KOPT-K1 (cell line): ENCODE results near the gene ARAP3.
A peak's percentile ranks its signal among the peaks of the same experiment; 100 is the strongest.

Source experiments
- H3K27ac ChIP-seq: fragments of 200-600 bp; sonication (generic); 2 replicates; pipeline ENCODE4 v1.5.1; 2016; ENCODE audit warnings: antibody characterized with exemption, mild to moderate bottlenecking, low read depth, low read length; ENCODE audit not compliant: poor library complexity, severe bottlenecking
- H3K36me3 ChIP-seq: fragments of 200-600 bp; sonication (generic); 2 replicates; pipeline ENCODE4 v1.5.1; 2017; ENCODE audit warnings: antibody characterized with exemption, mild to moderate bottlenecking, low read length, moderate library complexity; ENCODE audit not compliant: insufficient read depth
- H3K9me3 ChIP-seq: fragments of 200-600 bp; sonication (generic); 2 replicates; pipeline ENCODE4 v1.5.1; 2017; ENCODE audit warnings: antibody characterized with exemption, low read length, mild to moderate bottlenecking; ENCODE audit not compliant: insufficient read depth, poor library complexity, severe bottlenecking

Gene ARAP3

GRCh38 chr5:141634720-141635119 lies 47.3 kb downstream of the ARAP3 start:
- Histone ChIP-seq H3K27ac (no peak overlapping the region), H3K36me3 (peaks cover 42% of the 10 kb centered on the region), H3K9me3 (no peaks in the 10 kb centered on the region)

DNA sequence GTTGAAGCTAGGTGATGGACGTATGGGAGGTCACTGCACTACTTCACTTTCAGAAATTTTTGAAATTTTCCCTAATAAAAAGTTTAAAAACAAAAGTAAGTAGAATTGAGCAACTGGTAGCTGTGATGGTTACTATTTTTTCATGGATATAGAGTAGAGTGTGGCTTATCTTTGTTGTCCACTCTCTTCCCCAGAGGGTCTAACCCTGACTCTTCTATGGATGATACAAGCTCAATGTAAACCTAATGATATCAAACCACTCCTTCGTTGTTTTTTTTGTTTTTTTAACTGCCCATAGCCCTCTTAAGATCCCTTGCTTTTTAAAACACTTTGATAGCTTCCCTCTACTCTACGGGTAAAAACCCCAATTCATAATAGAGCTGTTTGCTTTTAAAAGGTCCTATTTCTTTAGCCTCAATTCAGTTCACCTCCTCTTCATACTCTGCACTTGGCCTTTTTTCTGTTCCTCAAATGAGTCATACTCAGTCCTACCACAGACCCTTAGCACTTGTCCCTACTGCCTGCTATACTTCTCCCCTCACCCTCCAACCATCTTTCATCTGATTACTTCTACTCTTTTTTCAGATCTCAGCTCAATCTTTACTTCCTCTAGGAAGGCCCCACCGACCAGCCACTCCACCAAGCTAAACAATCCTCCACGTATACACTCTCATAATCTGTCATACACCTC lies 48.0 kb downstream of the ARAP3 start:
- peaks cover 49% of the 10 kb centered on the region for H3K36me3 ChIP-seq
- H3K27ac ChIP-seq: no peak overlapping the region

DNA sequence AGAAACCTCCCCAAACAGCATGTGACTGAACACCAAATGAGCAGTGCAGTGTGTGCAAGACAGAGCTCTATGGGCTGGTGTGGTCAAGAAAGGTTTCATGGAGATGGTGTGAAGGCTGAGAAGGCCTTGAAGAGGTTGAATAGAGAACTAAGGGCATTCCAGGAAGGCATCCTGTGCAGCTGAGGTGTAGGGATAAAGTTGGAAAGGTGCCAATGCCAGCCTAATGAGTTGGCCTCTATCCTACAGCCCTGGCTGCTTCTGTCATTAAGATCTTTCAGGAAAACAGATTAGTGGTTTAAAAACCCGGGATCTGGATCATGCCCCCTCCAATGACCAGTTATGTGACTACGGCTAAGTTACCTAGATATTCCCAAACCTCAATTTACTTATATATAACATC lies 49.4 kb downstream of the ARAP3 start:
- H3K9me3 ChIP-seq: no peaks in the 10 kb centered on the region
- H3K27ac ChIP-seq: no peak overlapping the region
- H3K36me3 ChIP-seq: peaks cover 63% of the 10 kb centered on the region

More for the DNA sequence above, 48.0 kb downstream of the ARAP3 start:
- no peaks in the 10 kb centered on the region for H3K9me3 ChIP-seq

DNA sequence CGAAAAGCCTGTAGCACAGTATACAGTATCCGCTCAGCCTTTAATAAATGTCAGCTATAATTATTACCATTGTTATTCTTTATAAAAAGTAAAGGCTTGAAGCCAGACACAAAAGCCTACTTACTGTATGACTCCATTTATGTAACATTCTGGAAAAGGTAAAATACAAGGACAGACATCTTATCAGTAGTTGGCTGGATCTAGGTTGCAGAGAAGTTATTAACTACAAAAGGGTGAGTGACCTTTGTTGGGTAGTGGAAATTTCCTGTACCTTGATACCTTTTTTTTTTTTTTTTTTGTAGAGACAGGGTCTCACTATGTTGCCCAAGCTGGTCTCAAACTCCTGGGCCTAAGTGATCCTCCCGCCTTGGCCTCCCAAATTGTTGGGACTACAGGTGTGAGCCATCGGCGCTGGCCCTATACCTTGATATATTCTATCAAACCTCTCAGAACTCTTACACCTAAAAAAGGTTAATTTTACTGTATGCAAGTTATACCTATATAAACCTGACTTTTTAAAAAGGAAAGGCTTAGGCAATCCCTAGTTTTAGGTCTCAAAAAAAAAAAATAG lies 51.4 kb downstream of the ARAP3 start:
- H3K9me3 ChIP-seq: no peaks in the 10 kb centered on the region
- H3K36me3 ChIP-seq: peaks cover 83% of the 10 kb centered on the region
- H3K27ac ChIP-seq: no peak overlapping the region

GRCh38 chr5:141628175-141628788 lies 53.7 kb downstream of the ARAP3 start:
- Histone ChIP-seq H3K9me3 (no peaks in the 10 kb centered on the region), H3K27ac (no peak overlapping the region), H3K36me3 (peaks cover 98% of the 10 kb centered on the region)

DNA sequence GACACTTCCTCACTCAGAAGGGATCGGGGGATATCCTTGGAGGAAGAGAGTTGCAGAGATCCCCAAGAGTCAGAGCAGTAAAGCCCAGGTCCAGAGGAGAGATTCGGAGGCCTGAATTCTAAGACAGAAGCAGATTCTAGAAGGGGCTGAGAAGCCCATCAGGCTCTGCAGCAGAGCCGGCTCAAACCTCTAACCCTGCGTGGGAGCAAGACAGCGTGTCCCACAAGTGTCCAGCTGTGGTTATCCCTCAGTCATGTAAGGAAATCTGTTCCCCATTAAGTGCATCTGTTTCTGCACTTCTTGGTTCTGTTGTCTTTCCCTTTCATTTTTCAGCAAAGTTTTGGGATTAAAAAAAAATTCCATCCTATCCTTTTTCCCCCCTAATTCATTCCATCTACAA lies 58.4 kb downstream of the ARAP3 start:
- H3K36me3 ChIP-seq: peaks cover 93% of the 10 kb centered on the region
- H3K27ac ChIP-seq: peak overlapping the region; percentile 52
- H3K9me3 ChIP-seq: no peaks in the 10 kb centered on the region

- Histone ChIP-seq H3K36me3 (peaks cover 89% of the 10 kb centered on the region), H3K27ac (peak overlapping the region; percentile 52), H3K9me3 (no peaks in the 10 kb centered on the region)
These were observed 58.8 kb downstream of the ARAP3 start for GRCh38 chr5:141623186-141623585.

- Histone ChIP-seq H3K27ac (peak within 1 kb of the TSS; percentile 92), H3K9me3 (no peaks in the 10 kb centered on the region), H3K36me3 (peaks cover 62% of the 10 kb centered on the region)
These were observed 63.1 kb downstream of the ARAP3 start, which contains the start of gene DIAPH1 for GRCh38 chr5:141618804-141619554. DIAPH1 (minus strand) TSS chr5:141619000; CDS start chr5:141618914, 86 bp downstream.

GRCh38 chr5:141618030-141618803 lies 63.8 kb downstream of the ARAP3 start:
- peaks cover 54% of the 10 kb centered on the region for H3K36me3 ChIP-seq
- no peaks in the 10 kb centered on the region for H3K9me3 ChIP-seq
- peak overlapping the region; percentile 92 for H3K27ac ChIP-seq

- H3K9me3 ChIP-seq: no peaks in the 10 kb centered on the region
- H3K36me3 ChIP-seq: peaks cover 48% of the 10 kb centered on the region
- peak overlapping the region; percentile 92 for H3K27ac ChIP-seq
These were observed 64.4 kb downstream of the ARAP3 start for GRCh38 chr5:141617682-141618029.

- Histone ChIP-seq H3K9me3 (no peaks in the 10 kb centered on the region), H3K36me3 (peaks cover 48% of the 10 kb centered on the region), H3K27ac (peak overlapping the region; percentile 92)
These were observed 64.9 kb downstream of the ARAP3 start for GRCh38 chr5:141617128-141617527.

DNA sequence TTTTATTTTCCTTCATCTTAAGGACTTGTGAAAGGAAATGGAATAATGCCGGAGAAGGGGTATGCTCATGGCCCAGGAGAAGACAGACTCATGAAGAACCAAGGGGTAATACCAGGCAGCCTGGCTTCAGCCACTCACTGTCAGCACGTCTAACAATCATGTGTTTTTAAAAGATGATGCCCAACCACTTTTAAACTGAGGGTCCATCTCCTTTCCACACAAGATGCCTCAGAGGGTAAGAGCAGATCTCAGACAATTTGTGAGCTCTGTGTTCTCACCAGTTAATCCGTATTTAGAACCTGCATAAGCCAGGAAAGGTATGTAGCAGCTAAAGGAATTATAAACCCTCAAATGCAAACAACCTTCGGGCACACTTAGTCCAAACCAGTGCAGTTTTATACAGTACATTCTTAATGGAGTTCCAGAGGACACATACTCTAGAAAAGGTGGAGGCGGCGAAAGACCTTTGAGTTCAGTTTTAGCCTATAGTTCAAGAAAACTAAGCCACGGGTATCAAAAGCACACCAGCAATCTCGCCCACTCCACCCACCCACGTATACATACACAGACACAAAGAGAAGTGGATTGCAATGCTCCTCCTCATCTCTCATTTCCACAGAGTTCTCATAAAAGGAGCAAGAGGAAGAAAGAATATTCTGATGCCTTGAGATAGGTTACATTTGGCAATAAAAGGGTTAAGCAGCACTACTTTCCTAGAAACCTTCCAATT lies 65.9 kb downstream of the ARAP3 start:
- peaks cover 46% of the 10 kb centered on the region for H3K36me3 ChIP-seq
- H3K9me3 ChIP-seq: no peaks in the 10 kb centered on the region
- H3K27ac ChIP-seq: peak overlapping the region; percentile 92

GRCh38 chr5:141613344-141613743 lies 68.7 kb downstream of the ARAP3 start:
- Histone ChIP-seq H3K36me3 (peaks cover 35% of the 10 kb centered on the region), H3K27ac (peak overlapping the region; percentile 1), H3K9me3 (no peaks in the 10 kb centered on the region)

GRCh38 chr5:141611289-141611688 lies 70.7 kb downstream of the ARAP3 start:
- Histone ChIP-seq H3K36me3 (peaks cover 27% of the 10 kb centered on the region), H3K27ac (peak overlapping the region; percentile 34)

More at GRCh38 chr5:141611289-141611688, 70.7 kb downstream of the ARAP3 start:
- H3K9me3 ChIP-seq: no peaks in the 10 kb centered on the region
